ENCODE measurements around the gene SLC16A11.
"Not testable (repeated sequence)": the region's sequence is repeated elsewhere in the genome, so short reads cannot be mapped to it uniquely, and the experiment has no call there.

The SLC16A11 gene

DNA sequence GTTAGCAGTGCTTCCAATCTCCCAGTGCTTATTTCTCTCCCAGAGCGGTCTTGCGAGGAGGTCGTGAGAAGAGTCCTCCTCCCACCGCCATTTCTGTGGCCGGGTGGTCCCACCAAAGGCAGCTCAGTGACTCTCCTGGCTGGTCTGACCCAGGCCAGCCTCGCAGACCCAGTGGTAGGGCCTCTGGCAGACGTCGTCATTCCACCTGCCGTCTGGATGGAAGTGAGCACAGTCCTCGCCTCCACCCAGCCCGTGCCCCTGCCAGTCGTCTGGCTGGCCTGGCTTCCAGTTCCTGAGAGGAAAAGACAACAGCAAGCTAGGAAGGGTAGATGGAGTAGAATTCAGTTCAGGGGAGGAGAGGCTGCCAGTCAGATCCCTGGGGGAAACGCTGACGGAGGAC, 31.0 kb upstream of the SLC16A11 start:
- Histone ChIP-seq H3K9ac (ENCODE audit: low read length) (no peak overlapping the region), H3K9me3 (ENCODE audit: control insufficient read depth, low read length) (no peaks in the 10 kb centered on the region), H3K4me3 (ENCODE audit: low read length) (no peak overlapping the region), H3K27me3 (ENCODE audit: control insufficient read depth, insufficient read depth, low read length) (no peaks in the 10 kb centered on the region), H3K36me3 (ENCODE audit: control insufficient read depth, insufficient read depth, low read length) (no peaks in the 10 kb centered on the region), H3K4me1 (ENCODE audit: control insufficient read depth, insufficient read depth, low read length) (no peaks in the 10 kb centered on the region)

- Histone ChIP-seq H3K4me1 (ENCODE audit: control insufficient read depth, insufficient read depth, low read length) (no peaks in the 10 kb centered on the region), H3K4me3 (ENCODE audit: low read length) (no peak overlapping the region), H3K27me3 (ENCODE audit: control insufficient read depth, insufficient read depth, low read length) (no peaks in the 10 kb centered on the region), H3K9me3 (ENCODE audit: control insufficient read depth, low read length) (no peaks in the 10 kb centered on the region), H3K9ac (ENCODE audit: low read length) (no peak overlapping the region), H3K36me3 (ENCODE audit: control insufficient read depth, insufficient read depth, low read length) (no peaks in the 10 kb centered on the region)
Observed at GRCh38 chr17:7072406-7072805, 28.5 kb upstream of the SLC16A11 start.

- H3K4me1 ChIP-seq (ENCODE audit: control insufficient read depth, insufficient read depth, low read length) = no peaks in the 10 kb centered on the region
- no peak overlapping the region for H3K4me3 ChIP-seq (ENCODE audit: low read length)
- no peaks in the 10 kb centered on the region for H3K27me3 ChIP-seq (ENCODE audit: control insufficient read depth, insufficient read depth, low read length)
- H3K9ac ChIP-seq (ENCODE audit: low read length) = no peak overlapping the region
- no peaks in the 10 kb centered on the region for H3K9me3 ChIP-seq (ENCODE audit: control insufficient read depth, low read length)
- no peaks in the 10 kb centered on the region for H3K36me3 ChIP-seq (ENCODE audit: control insufficient read depth, insufficient read depth, low read length)
Observed at GRCh38 chr17:7070712-7071111, 26.8 kb upstream of the SLC16A11 start.

DNA sequence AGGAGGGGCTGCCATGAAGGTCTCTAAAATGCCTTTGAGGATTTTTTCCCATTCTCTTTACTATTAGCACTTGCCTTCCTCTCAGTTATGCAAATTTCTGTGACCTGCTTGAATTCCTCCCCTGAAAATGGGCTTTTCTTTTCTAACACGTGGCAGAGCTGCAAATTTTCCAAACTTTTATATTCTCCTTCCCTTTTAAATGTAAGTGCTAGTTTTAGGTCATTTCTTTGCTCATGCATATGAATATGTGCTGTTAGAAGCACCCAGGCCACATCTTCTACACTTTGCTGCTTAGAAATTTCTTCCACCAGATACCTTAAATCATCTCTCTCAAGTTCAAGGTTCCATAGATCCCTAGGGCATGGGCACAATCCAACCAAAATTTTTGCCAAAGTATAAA, 24.4 kb upstream of the SLC16A11 start:
- H3K4me1 ChIP-seq (ENCODE audit: control insufficient read depth, insufficient read depth, low read length) = no peaks in the 10 kb centered on the region
- H3K9me3 ChIP-seq (ENCODE audit: control insufficient read depth, low read length) = no peaks in the 10 kb centered on the region
- H3K4me3 ChIP-seq (ENCODE audit: low read length) = no peak overlapping the region
- no peaks in the 10 kb centered on the region for H3K27me3 ChIP-seq (ENCODE audit: control insufficient read depth, insufficient read depth, low read length)
- H3K9ac ChIP-seq (ENCODE audit: low read length) = no peak overlapping the region
- H3K36me3 ChIP-seq (ENCODE audit: control insufficient read depth, insufficient read depth, low read length) = no peaks in the 10 kb centered on the region

DNA sequence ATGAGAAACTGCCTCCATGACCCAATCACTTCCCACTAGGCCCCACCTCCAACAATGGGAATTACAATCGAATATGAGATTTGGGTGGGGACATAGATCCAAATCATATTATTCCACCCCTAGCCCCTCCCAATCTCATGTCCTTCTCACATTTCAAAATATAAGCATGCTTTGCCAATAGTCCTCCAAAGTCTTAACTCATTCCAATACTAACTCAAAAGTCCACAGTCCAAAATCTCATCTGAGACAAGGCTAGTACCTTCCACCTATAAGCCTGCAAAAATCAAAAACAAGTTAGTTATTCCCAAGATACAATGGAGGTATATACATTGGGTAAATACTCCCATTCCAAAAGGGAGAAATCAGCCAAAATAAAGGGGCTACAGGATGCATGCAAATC, 23.3 kb upstream of the SLC16A11 start:
- no peaks in the 10 kb centered on the region for H3K4me1 ChIP-seq (ENCODE audit: control insufficient read depth, insufficient read depth, low read length)
- no peaks in the 10 kb centered on the region for H3K36me3 ChIP-seq (ENCODE audit: control insufficient read depth, insufficient read depth, low read length)
- H3K9me3 ChIP-seq (ENCODE audit: control insufficient read depth, low read length) = no peaks in the 10 kb centered on the region
- no peaks in the 10 kb centered on the region for H3K27me3 ChIP-seq (ENCODE audit: control insufficient read depth, insufficient read depth, low read length)
- no peak overlapping the region for H3K9ac ChIP-seq (ENCODE audit: low read length)
- no peak overlapping the region for H3K4me3 ChIP-seq (ENCODE audit: low read length)

DNA sequence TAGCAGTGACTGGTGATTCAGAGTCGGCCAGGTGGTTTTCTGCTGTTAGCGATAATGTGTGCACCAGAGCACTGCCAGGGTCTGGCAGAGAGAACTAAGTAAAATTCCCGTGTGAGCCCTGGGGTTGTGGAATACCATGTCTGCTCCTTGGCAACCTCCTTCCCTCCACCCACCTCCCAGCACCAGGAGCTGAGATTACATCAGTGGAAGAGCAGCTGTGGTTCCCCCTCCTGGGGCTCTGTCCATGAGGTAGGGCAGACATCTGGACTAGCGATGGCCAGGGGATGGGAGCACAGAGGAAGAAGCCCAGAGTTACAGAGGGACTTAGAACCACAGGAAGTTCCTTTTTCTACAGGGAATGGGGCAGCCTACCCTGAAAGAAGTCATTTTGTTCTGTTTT, 20.4 kb upstream of the SLC16A11 start:
- Histone ChIP-seq H3K9me3 (ENCODE audit: control insufficient read depth, low read length) (no peaks in the 10 kb centered on the region), H3K4me1 (ENCODE audit: control insufficient read depth, insufficient read depth, low read length) (peaks cover 9% of the 10 kb centered on the region), H3K27me3 (ENCODE audit: control insufficient read depth, insufficient read depth, low read length) (no peaks in the 10 kb centered on the region), H3K9ac (ENCODE audit: low read length) (no peak overlapping the region), H3K36me3 (ENCODE audit: control insufficient read depth, insufficient read depth, low read length) (no peaks in the 10 kb centered on the region), H3K4me3 (ENCODE audit: low read length) (no peak overlapping the region)

DNA sequence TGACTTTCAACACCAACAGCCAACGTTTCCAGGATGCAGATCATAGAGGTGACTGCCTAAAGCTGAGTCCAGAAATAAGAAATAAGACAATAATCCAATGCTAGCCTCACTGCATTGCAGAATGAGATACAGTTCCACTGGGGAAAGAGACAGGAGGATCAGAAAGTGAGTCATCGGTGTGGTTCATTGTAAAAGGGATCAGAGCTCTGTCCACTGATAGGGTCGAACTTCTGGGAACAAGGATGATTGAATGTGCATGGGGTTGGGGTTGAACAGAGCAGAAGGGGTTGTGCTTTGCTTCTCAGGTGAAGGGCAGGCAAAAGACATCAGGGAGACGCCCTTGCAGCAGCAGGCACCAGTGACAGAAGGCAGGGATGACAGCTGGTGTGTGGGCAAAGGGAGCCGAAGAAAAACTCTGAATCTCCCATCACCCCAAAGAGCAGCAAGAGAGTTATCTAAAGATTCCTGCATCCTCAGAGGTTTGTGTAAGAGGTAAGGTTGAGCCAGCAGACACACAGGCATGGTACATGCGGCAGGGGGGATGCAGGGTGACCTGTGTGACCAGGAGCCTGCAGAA, 19.7 kb upstream of the SLC16A11 start:
- H3K4me3 ChIP-seq (ENCODE audit: low read length) = no peak overlapping the region
- H3K36me3 ChIP-seq (ENCODE audit: control insufficient read depth, insufficient read depth, low read length) = no peaks in the 10 kb centered on the region
- H3K9me3 ChIP-seq (ENCODE audit: control insufficient read depth, low read length) = no peaks in the 10 kb centered on the region
- peaks cover 9% of the 10 kb centered on the region for H3K4me1 ChIP-seq (ENCODE audit: control insufficient read depth, insufficient read depth, low read length)
- no peak overlapping the region for H3K9ac ChIP-seq (ENCODE audit: low read length)
- no peaks in the 10 kb centered on the region for H3K27me3 ChIP-seq (ENCODE audit: control insufficient read depth, insufficient read depth, low read length)

- peaks cover 9% of the 10 kb centered on the region for H3K4me1 ChIP-seq (ENCODE audit: control insufficient read depth, insufficient read depth, low read length)
- H3K9me3 ChIP-seq (ENCODE audit: control insufficient read depth, low read length) = no peaks in the 10 kb centered on the region
- H3K36me3 ChIP-seq (ENCODE audit: control insufficient read depth, insufficient read depth, low read length) = no peaks in the 10 kb centered on the region
- no peaks in the 10 kb centered on the region for H3K27me3 ChIP-seq (ENCODE audit: control insufficient read depth, insufficient read depth, low read length)
- H3K9ac ChIP-seq (ENCODE audit: low read length) = no peak overlapping the region
- no peak overlapping the region for H3K4me3 ChIP-seq (ENCODE audit: low read length)
Observed at GRCh38 chr17:7060165-7060891, 16.4 kb upstream of the SLC16A11 start.

DNA sequence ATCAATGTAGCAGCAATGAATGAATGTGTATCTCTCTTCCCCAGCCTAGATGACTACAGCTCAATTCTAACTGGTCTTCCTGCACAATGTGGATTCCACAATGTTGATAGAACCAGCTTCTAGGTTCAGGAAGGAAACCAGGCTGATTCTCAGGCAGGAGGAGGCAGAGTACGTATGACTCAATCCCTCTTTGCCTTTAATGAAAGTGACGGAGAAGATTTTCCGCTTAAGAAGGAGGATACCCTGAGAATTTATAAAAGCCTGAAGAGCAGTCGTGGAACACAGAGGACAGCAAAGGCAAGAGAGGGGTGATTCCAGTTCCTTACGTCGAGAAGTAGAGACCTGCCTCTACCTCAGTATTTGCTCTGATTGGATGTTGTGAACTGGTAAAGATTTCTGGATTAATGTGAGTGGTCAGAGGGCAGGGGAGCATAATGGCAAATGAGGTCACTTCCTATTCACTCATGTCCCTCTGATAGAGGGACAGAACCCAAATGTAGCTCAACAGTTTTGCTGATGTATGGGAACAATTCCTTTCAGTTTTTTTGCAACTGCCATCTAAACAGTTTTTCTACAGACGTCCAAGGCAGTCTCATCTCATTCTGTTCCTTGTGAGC, 15.0 kb upstream of the SLC16A11 start:
- Histone ChIP-seq H3K36me3 (ENCODE audit: control insufficient read depth, insufficient read depth, low read length) (no peaks in the 10 kb centered on the region), H3K27me3 (ENCODE audit: control insufficient read depth, insufficient read depth, low read length) (no peaks in the 10 kb centered on the region), H3K9me3 (ENCODE audit: control insufficient read depth, low read length) (no peaks in the 10 kb centered on the region), H3K4me1 (ENCODE audit: control insufficient read depth, insufficient read depth, low read length) (peaks cover 9% of the 10 kb centered on the region), H3K4me3 (ENCODE audit: low read length) (no peak overlapping the region), H3K9ac (ENCODE audit: low read length) (no peak overlapping the region)

DNA sequence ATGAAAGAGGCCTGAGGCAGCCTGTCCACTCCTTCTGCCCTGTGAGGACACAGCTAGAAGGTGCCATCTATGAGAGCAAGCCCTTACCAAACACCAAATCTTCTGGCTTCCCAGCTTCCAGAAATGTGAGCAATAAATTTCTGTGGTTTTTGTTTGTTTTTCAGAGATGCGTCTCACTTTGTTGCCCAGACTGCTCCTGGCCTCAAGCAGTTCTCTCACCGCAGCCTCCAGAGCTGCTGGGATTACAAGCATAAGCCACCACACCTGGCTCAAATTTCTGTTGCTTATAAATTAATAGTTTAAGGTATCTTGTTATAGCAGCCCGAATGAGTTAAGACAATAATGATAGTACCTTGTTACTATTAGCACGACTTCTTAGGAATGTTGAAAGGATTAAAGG, 12.5 kb upstream of the SLC16A11 start:
- H3K4me1 ChIP-seq (ENCODE audit: control insufficient read depth, insufficient read depth, low read length) = peaks cover 9% of the 10 kb centered on the region
- no peaks in the 10 kb centered on the region for H3K9me3 ChIP-seq (ENCODE audit: control insufficient read depth, low read length)
- no peak overlapping the region for H3K4me3 ChIP-seq (ENCODE audit: low read length)
- no peaks in the 10 kb centered on the region for H3K36me3 ChIP-seq (ENCODE audit: control insufficient read depth, insufficient read depth, low read length)
- H3K27me3 ChIP-seq (ENCODE audit: control insufficient read depth, insufficient read depth, low read length) = peaks cover 3% of the 10 kb centered on the region
- no peak overlapping the region for H3K9ac ChIP-seq (ENCODE audit: low read length)

DNA sequence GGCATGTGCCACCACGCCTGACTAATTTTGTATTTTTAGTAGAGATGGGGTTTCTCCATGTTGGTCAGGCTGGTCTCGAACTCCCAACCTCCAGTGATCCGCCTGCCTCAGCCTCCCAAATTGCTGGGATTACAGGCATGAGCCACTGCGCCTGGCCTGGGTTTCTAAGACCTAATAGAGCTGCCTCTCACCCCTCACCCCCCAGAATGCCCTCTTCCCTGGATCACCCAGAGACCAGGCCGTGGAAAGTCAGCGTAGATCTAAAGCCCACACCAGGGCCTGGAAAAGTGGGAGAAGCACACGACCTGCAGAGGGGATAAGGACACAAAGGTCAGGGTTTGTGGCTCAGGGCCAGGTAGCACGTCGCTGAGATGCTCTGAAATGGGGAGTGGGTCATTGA, 6.7 kb upstream of the SLC16A11 start:
- H3K36me3 ChIP-seq (ENCODE audit: control insufficient read depth, insufficient read depth, low read length); H3K27me3 ChIP-seq (ENCODE audit: control insufficient read depth, insufficient read depth, low read length); H3K4me3 ChIP-seq (ENCODE audit: low read length); H3K9ac ChIP-seq (ENCODE audit: low read length); H3K9me3 ChIP-seq (ENCODE audit: control insufficient read depth, low read length): not testable (repeated sequence)
- peaks cover 12% of the 10 kb centered on the region for H3K4me1 ChIP-seq (ENCODE audit: control insufficient read depth, insufficient read depth, low read length)

DNA sequence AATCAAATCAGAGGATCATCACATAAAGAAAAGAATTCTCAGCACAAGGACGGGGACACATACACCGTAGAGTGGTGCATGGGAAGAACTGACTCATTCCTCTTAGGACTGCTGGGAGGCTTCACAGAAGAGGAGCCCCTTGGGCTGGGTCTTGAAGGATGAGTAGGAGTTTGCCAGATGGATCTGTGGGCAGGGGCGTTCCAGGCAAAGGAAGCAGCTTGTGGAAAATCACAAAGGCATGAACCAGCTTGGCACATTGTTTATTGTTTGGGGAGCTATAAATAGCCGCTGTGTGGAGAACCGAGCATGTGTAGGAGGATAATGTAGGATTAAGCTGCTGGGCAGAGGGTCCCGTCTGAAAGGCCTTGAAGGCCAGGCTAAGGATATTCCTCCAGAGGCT, 5.1 kb upstream of the SLC16A11 start:
- Histone ChIP-seq H3K4me3 (ENCODE audit: low read length) (no peak overlapping the region), H3K36me3 (ENCODE audit: control insufficient read depth, insufficient read depth, low read length) (no peaks in the 10 kb centered on the region), H3K9ac (ENCODE audit: low read length) (no peak overlapping the region), H3K9me3 (ENCODE audit: control insufficient read depth, low read length) (no peaks in the 10 kb centered on the region), H3K4me1 (ENCODE audit: control insufficient read depth, insufficient read depth, low read length) (peaks cover 13% of the 10 kb centered on the region), H3K27me3 (ENCODE audit: control insufficient read depth, insufficient read depth, low read length) (peaks cover 3% of the 10 kb centered on the region)
